ENCODE measurements around the gene TENM3. TPM values are rescaled to one million over a fixed set of nuclear protein-coding genes. Genes with fewer than 3 reads are reported as not detected.

TENM3 gene
- total and polyA plus RNA-seq, 2 of the 8 experiments (the other 6 are each of a cell fraction or from before 2014, with no cell fraction given) = 36.9 to 69.3 TPM

GRCh38 chr4:182338063-182338462 is 94.9 kb downstream of the TENM3 start:
- no peak overlapping the region for H2AK5ac ChIP-seq (ENCODE audit: low read depth, low read length)
- no peaks in the 10 kb centered on the region for H3K79me1 ChIP-seq (ENCODE audit: low read depth, low read length)
- H3K23ac ChIP-seq (ENCODE audit: insufficient read length) = no peak overlapping the region
- H2BK5ac ChIP-seq (ENCODE audit: low read depth, low read length) = no peak overlapping the region
- H4K5ac ChIP-seq (ENCODE audit: insufficient read length, low read depth, low read length) = no peak overlapping the region
- no peak overlapping the region for H3K4ac ChIP-seq (replicated peaks; ENCODE audit: insufficient read length, low read depth, low read length)
- H3K4me3 ChIP-seq (ENCODE audit: extremely low read depth in 1 of 4, insufficient read depth in 2 of 4, low read depth in 3 of 4, low read length in 4 of 4) = no peak overlapping the region
- H4K91ac ChIP-seq (replicated peaks; ENCODE audit: insufficient read length, low read length) = no peak overlapping the region
- WGBS, 2 experiments (ENCODE audit: extremely low coverage in 1 of 2, insufficient coverage in 1 of 2, insufficient read length in 1 of 2, insufficient replicate concordance in 2 of 2, low coverage in 1 of 2, low lambda C conversion rate in 2 of 2, missing lambda C conversion rate in 1 of 2) = 97% methylated on average over 3 of the region's 3 CpGs; no CpG with 5 or more reads in 1 of the 2 experiments
- TF ChIP-seq POLR2AphosphoS5 (IDR thresholded peaks at IDR 0.05; ENCODE audit: low read depth, low read length) = no peak
- no peak for TF ChIP-seq JUN (IDR thresholded peaks at IDR 0.05; ENCODE audit: low read depth, low read length)
- no peak for TF ChIP-seq CBX5 (IDR thresholded peaks at IDR 0.05; ENCODE audit: low read depth, low read length)
- no peak for TF ChIP-seq ZNF274 (IDR thresholded peaks at IDR 0.05; ENCODE audit: borderline replicate concordance, extremely low read depth, low read length)
- TF ChIP-seq CHD1 (IDR thresholded peaks at IDR 0.05; ENCODE audit: low read depth, low read length) = no peak
- no peak for TF ChIP-seq SP2 (IDR thresholded peaks at IDR 0.05; ENCODE audit: low read length)
- no peak for TF ChIP-seq KDM1A (IDR thresholded peaks at IDR 0.05; ENCODE audit: borderline replicate concordance, low read length)
- no peak for TF ChIP-seq SAP30 (IDR thresholded peaks at IDR 0.05; ENCODE audit: insufficient read depth, insufficient replicate concordance, low read length)
- no peak for TF ChIP-seq BRCA1 (IDR thresholded peaks at IDR 0.05; ENCODE audit: low read depth, low read length)
- H2BK15ac ChIP-seq (ENCODE audit: low read length) = no peak overlapping the region
- 0 out of 8 replicates have a peak, but pooled peaks cover 0 to 2% (median 0%) of the 10 kb centered on the region in 4 experiments for H3K36me3 ChIP-seq (ENCODE audit: control insufficient read depth in 2 of 4, insufficient read depth in 4 of 4, low read length in 3 of 4)
- no peak overlapping the region for H2BK20ac ChIP-seq (ENCODE audit: low read length)
- no peak overlapping the region for H2AFZ ChIP-seq (ENCODE audit: low read length)
- no peak overlapping the region for H3K27ac ChIP-seq (ENCODE audit: low read depth, low read length)
- no peak overlapping the region for H2BK120ac ChIP-seq (replicated peaks; ENCODE audit: low read depth, low read length)
- H4K20me1 ChIP-seq (replicated peaks in 1 of 2; ENCODE audit: control insufficient read depth in 1 of 2, insufficient read depth in 2 of 2, low read length in 2 of 2) = no peaks in the 10 kb centered on the region
- H2BK12ac ChIP-seq (ENCODE audit: low read depth, low read length) = no peak overlapping the region
- no peaks in the 10 kb centered on the region for H3K9me3 ChIP-seq (ENCODE audit: insufficient read depth in 2 of 2, low read depth in 1 of 2, low read length in 1 of 2)
- DNase-seq (ENCODE audit: low read depth in 1 of 2, low spot score in 2 of 2) (no peak), FAIRE-seq (no peak)
- no peak overlapping the region for H3K18ac ChIP-seq (ENCODE audit: extremely low read depth, low read length)
- H4K8ac ChIP-seq (ENCODE audit: extremely low read depth, insufficient read depth, low read length) = no peak overlapping the region
- ChIA-PET CTCF (ENCODE audit: partially characterized antibody) (no interaction called here), POLR2A (ENCODE audit: partially characterized antibody) (no interaction called here)
- no peak overlapping the region for H3K56ac ChIP-seq (replicated peaks; ENCODE audit: insufficient read length, low read depth, low read length)
- H3K14ac ChIP-seq (ENCODE audit: insufficient read length) = no peak overlapping the region
- no peaks in the 10 kb centered on the region for H3K27me3 ChIP-seq (replicated peaks in 1 of 4; ENCODE audit: control insufficient read depth in 3 of 4, extremely low read depth in 1 of 4, insufficient read depth in 3 of 4, low read length in 3 of 4)
- no peaks in the 10 kb centered on the region for H3K23me2 ChIP-seq (ENCODE audit: low read depth, low read length)
- no peaks in the 10 kb centered on the region for H3K79me2 ChIP-seq (ENCODE audit: control insufficient read depth in 1 of 2, insufficient read depth in 2 of 2, low read length in 2 of 2)
- H3K4me1 ChIP-seq (replicated peaks in 1 of 4; ENCODE audit: control insufficient read depth in 3 of 4, insufficient read depth in 4 of 4, low read length in 3 of 4) = peaks cover 0 to 11% (median 3%) of the 10 kb centered on the region in 4 experiments; a peak in 6 of 7 replicates
- no peak overlapping the region for H3K9ac ChIP-seq (replicated peaks in 1 of 4; ENCODE audit: extremely low read depth in 1 of 4, low read depth in 3 of 4, low read length in 3 of 4)
- no peak overlapping the region for H3K4me2 ChIP-seq (ENCODE audit: insufficient read depth in 1 of 2, low read depth in 2 of 2, low read length in 2 of 2)
